ENCODE data around the gene CAND2. TPM values are rescaled to one million over a fixed set of nuclear protein-coding genes. Genes with fewer than 3 reads are reported as not detected.

Gene CAND2
- 40.0 and 54.0 TPM in 2 replicates for total RNA-seq
- 10.9 TPM for polyA plus RNA-seq (2012)

- peak; percentile 81 for DNase-seq (ENCODE audit: low read depth)
Observed at GRCh38 chr3:12796171-12797123, at the start of gene CAND2. TSS of gene CAND2 (plus strand) at chr3:12796680. CDS start at chr3:12796721, 41 bp downstream.

- no peak for DNase-seq (ENCODE audit: low read depth)
Observed at GRCh38 chr3:12748477-12748876, 48.0 kb upstream of the CAND2 start.

GRCh38 chr3:12750223-12750622 is 46.3 kb upstream of the CAND2 start:
- DNase-seq (ENCODE audit: low read depth): peak; percentile 96

- DNase-seq (ENCODE audit: low read depth): peak; percentile 91
Observed at GRCh38 chr3:12750658-12751071, 45.8 kb upstream of the CAND2 start.

- DNase-seq (ENCODE audit: low read depth): peak; percentile 75
Observed at GRCh38 chr3:12751571-12751970, 44.9 kb upstream of the CAND2 start.

- DNase-seq (ENCODE audit: low read depth): no peak
Observed at GRCh38 chr3:12752102-12752501, 44.4 kb upstream of the CAND2 start.

GRCh38 chr3:12752809-12753208 is 43.7 kb upstream of the CAND2 start:
- DNase-seq (ENCODE audit: low read depth): peak; percentile 45

GRCh38 chr3:12753275-12754028 is 43.0 kb upstream of the CAND2 start:
- DNase-seq (ENCODE audit: low read depth): no peak

- DNase-seq (ENCODE audit: low read depth): no peak
Observed at GRCh38 chr3:12754313-12754712, 42.2 kb upstream of the CAND2 start.

GRCh38 chr3:12755754-12756153 is 40.7 kb upstream of the CAND2 start:
- no peak for DNase-seq (ENCODE audit: low read depth)

GRCh38 chr3:12756175-12756574 is 40.3 kb upstream of the CAND2 start:
- DNase-seq (ENCODE audit: low read depth): no peak

- no peak for DNase-seq (ENCODE audit: low read depth)
Observed at GRCh38 chr3:12756635-12757034, 39.8 kb upstream of the CAND2 start.

GRCh38 chr3:12758025-12758781 is 38.3 kb upstream of the CAND2 start:
- DNase-seq (ENCODE audit: low read depth): peak; percentile 65

- no peak for DNase-seq (ENCODE audit: low read depth)
Observed at GRCh38 chr3:12759097-12759679, 37.3 kb upstream of the CAND2 start, which contains the start of gene TMEM40. TSS of gene TMEM40 (minus strand) at chr3:12759259. CDS start at chr3:12749832, 9,427 bp downstream.

- DNase-seq (ENCODE audit: low read depth): no peak
Observed at GRCh38 chr3:12759693-12760565, 36.6 kb upstream of the CAND2 start.

- DNase-seq (ENCODE audit: low read depth): no peak
Observed at GRCh38 chr3:12764171-12764776, 32.2 kb upstream of the CAND2 start.

GRCh38 chr3:12766541-12766940 is 29.9 kb upstream of the CAND2 start:
- peak; percentile 87 for DNase-seq (ENCODE audit: low read depth)

GRCh38 chr3:12768579-12769527 is 27.6 kb upstream of the CAND2 start:
- DNase-seq (ENCODE audit: low read depth): no peak
